ENCODE data around the gene CH25H.
"Not testable (repeated sequence)": the region's sequence is repeated elsewhere in the genome, so short reads cannot be mapped to it uniquely, and the experiment has no call there.

CH25H gene

GRCh38 chr10:89207181-89207800, at the start of gene CH25H:
Gene CH25H, minus strand, starts transcription at chr10:89207317. Its CDS starts 25 bp downstream, at chr10:89207292.
- DNase-seq (ENCODE audit: low read depth), result peak; percentile 73

- no peak for DNase-seq (ENCODE audit: low read depth)
Measured at GRCh38 chr10:89256340-89256739, 49.2 kb upstream of the CH25H start.

DNA sequence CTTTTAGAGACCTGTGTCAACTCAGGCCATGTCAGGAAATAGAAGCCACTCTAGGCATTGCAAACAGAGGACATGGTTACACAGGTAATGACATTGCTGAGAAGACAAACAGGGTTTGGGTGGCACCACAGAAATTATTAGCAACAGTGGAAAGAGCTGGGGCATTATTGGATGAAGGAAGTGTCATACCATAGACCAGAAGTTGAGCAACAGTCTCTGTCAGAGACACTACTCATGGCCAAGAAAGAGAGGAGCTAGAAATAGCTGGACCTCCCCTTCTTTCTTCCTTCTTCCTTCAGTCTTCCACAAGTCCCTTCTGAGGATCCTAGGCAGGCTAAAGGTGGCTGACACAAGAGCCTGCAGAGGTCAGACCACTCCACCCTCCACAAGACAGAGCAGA, 48.7 kb upstream of the CH25H start:
- DNase-seq (ENCODE audit: low read depth), result no peak

- not testable (repeated sequence) for DNase-seq (ENCODE audit: low read depth)
Measured at GRCh38 chr10:89255091-89255579, 48.0 kb upstream of the CH25H start.

DNA sequence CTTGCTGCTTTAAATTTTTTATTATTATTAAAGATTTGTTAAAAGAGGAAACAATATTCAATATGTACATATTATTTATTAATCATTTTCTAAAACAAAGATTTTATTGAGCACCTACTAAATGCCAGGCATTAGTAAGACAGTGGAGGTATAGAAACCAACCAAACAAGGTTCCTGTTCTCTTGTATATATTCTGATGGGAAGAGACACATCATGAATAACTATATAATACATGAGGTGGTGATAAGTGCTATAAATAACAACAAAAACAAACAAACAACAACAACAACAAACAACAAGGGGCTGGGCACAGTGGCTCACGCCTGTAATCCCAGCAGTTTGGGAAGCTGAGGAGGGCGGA, 45.1 kb upstream of the CH25H start:
- DNase-seq (ENCODE audit: low read depth), result no peak

- DNase-seq (ENCODE audit: low read depth), result peak; percentile 98
Measured at GRCh38 chr10:89251409-89252224, 44.5 kb upstream of the CH25H start, which contains the start of gene LIPA. Gene LIPA, minus strand, starts transcription at chr10:89251775. Its CDS starts 4,127 bp downstream, at chr10:89247648.

GRCh38 chr10:89250865-89251408, 43.8 kb upstream of the CH25H start:
- DNase-seq (ENCODE audit: low read depth), result no peak

- DNase-seq (ENCODE audit: low read depth), result no peak
Measured at GRCh38 chr10:89248990-89249389, 41.9 kb upstream of the CH25H start.

- DNase-seq (ENCODE audit: low read depth), result not testable (repeated sequence)
Measured at GRCh38 chr10:89247623-89248022, 40.5 kb upstream of the CH25H start.

GRCh38 chr10:89245802-89246201, 38.7 kb upstream of the CH25H start:
- no peak for DNase-seq (ENCODE audit: low read depth)

- no peak for DNase-seq (ENCODE audit: low read depth)
Measured at GRCh38 chr10:89242840-89243568, 35.9 kb upstream of the CH25H start.

- DNase-seq (ENCODE audit: low read depth), result no peak
Measured at GRCh38 chr10:89242345-89242684, 35.2 kb upstream of the CH25H start.

DNA sequence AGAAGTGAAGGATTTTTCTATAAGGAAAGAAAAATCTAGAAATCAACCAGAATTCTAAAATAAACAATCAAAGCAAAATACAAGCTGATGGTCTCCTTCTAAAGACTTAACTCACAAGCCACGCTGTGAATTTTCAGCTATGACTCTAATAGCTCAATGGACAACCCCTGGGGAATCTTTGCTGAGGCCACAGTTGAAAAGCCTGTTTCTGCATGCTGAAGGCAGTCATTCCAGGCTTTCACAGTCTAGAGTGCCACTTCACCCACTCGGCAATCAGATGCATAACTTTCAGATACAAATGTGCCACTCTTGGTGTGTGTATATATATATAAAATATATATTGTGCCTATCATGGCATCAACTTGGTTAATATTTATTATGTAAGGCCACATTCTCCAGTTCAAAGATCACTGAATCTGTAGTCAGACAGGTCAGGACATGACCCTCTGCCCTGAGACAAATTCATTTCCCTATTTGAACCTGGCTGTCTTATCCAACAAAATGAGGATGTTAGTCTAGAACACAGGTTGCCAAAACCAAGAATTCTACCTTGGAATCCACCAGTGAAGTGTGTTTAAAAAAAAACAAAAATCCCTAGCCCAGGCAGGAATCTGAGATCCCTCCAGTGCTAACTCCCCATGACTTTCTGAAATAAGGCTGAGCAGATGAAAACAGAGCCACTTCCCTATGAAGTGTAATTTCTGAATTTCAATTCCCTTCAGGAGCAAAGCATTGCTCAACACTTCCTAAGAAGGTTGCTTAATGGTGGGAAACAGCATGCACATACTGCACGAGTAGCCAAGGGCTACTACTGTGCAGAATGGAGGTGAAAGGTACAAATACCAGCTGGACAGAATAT, 34.6 kb upstream of the CH25H start:
- DNase-seq (ENCODE audit: low read depth), result no peak

DNA sequence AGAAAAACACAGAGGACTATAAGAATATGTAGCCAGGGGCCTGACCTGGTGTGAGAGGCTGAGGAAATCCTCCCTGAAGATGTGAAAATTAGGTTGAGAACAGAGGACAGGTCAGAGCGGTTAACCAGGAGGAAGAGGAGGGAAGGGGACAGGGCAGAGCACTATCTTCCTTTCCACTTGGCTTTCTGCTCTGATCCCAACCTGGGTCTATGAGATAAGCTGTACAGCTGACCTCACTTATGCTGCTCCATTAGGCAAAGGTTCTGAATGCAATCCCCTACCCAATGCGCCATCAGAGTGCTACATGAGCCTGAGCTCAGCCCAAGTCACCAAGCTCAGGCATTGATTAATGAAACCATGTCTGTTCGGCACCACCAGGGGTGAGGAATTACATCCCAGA, 33.9 kb upstream of the CH25H start:
- DNase-seq (ENCODE audit: low read depth), result no peak

DNA sequence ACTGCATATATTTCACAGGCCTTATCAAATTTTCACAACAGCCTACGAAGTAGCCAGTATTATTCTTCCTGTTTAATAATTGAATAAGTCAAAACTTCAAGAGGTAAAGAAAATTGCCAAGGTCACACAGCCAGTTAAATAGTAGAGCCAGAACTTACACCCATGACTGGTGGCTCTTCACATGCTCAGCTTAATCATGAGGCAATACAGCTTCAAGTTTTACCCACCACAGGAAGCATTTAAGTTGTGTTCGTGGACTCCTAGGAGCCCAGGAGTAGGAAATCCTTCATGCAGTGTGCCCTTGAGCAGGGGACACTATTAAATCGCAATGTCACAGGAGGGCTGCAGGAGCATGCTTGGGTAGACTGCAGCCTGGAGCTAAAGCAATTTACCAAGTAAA, 33.4 kb upstream of the CH25H start:
- no peak for DNase-seq (ENCODE audit: low read depth)

DNA sequence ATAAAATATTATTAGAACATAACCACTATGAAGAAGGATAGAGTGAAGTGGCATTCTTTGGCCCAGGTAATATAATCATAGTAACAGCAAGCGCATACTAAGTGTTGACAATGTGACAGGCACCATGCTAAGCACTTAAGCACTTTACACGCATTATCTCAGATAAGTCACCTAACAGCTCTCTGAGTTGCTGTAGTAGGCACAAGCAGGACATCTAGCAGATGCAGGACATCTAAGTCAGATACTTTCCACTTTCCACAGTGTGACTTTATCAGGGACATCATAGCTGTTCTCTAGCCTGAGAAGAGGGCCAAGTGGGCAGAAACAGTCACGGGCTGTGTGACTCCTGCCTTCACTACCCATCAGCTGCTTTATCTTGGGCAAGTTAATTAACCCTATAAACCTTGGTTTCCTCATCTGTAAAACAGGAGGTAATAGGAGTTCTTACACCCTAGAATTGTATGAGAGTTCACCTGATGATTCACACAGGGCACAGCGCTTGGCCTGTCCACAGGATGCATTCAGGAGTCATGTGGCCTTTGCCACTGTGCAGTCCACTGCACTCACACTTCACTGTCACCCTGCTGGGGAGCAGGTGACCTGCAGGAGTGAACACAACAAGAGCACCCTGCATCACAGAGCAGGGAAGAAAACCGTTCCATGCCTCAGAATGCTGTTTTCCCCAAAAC, 32.0 kb upstream of the CH25H start:
- DNase-seq (ENCODE audit: low read depth), result no peak

DNA sequence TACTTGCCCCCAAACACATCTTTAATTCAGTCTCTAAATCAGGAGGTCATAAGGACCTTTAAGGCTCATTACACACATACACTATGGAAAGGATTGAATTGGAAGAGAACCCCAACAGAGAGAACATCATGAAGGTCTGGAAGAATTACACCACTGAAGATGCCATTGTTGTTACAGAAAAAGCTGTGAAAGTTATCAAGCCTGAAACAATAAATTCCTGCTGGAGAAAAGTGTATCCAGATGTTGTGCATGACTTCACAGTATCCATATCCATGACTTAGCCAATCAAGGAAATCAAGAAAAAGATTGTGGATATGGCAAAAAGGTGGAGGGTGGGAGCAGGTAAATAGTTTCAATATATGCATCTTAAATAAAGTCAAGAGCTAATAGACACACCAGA, 30.7 kb upstream of the CH25H start:
- no peak for DNase-seq (ENCODE audit: low read depth)

DNA sequence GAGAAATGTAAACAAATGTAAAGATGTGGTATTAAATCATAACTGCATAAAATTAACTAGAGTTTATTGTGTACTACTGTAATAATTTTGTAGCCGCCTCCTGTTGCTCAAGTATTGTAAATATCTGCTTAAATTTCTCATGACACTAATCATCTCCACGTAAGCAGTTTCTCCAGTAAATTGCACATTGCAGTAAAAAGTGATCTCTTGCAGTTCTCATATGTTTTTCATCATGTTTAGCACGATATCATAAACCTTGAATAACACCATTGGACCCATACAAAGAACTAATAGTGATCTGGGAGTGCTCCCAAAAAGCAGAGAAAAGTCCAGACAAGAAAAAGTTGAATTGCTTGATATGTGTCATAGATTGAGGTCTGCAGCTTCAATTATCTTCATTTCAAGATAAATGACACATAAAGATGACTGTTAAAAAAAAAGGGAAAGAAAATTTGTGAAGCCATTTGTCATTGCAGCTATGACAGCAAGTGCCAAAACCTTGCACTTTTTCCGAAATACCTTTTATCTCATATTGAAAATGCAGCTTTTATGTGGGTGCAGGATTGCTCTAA, 29.2 kb upstream of the CH25H start:
- no peak for DNase-seq (ENCODE audit: low read depth)

DNA sequence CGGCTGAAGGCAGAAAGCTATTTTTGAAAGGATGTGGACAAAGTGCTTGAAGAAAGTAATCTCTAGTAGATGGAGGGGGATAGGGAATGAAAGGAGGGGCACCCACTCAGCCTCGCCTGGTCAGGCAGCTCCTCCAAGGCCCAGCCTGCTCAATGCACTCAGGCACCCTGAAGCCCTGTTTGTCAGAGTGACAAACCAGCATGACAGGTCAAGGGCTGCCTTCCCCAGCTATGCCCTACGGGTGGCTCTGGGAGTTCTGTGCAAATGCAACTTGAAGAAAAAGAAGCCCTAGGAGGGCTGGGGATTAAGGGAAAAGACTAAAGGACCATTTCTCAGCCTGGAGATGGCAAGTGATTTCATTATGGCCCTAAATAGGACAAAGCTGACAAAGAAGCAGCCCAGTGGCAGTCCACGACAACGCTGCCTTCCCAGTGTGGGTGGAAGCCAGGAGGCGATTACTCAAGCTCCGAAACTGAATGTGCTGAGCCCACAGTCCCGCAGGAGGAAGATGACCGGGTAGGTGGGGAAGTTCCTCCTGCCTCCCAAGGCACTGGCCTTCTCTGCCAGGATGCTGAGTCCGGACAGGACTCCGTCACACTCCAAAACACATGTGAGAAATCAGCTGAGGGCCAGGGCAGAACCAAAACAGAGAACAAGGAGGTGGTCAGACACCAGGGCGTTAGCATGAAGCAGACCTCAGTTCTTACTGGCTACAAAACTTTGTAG, 28.1 kb upstream of the CH25H start:
- DNase-seq (ENCODE audit: low read depth), result no peak

DNA sequence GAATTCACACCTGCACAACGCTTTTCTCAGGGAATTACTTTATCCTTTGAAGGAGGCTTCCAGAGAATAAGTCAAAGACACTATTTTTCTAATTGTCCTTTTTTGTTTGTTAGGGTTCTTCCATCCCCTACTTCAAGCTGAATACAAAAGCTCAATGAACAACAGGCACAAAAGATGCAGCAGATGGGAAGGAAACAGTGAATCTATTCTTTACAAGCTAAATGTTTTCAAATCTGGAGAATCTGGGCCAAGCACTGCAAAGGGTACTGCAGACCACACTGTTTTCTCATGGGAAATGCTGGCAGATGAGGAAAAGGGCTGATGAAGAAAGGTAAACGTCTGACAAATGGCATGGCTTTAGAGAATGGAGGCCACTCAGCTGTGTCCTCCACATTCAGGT, 25.9 kb upstream of the CH25H start:
- no peak for DNase-seq (ENCODE audit: low read depth)
